ENCODE data around the gene CRIM1. TPM values are rescaled to one million over a fixed set of nuclear protein-coding genes. Genes with fewer than 3 reads are reported as not detected.

Gene CRIM1
- total RNA-seq, 4 donors from 2014 or later = 73.7 to 134 (median 80.7) TPM

GRCh38 chr2:36568516-36569246 lies 213.1 kb downstream of the CRIM1 start:
- WGBS, 2 donors (ENCODE audit: low coverage in 1 of 2) = 67 to 70% methylated on average over 6 of the region's 6 CpGs
- no peak for TF ChIP-seq POLR2AphosphoS5 (IDR thresholded peaks at IDR 0.05)
- TF ChIP-seq, protein P1, sequence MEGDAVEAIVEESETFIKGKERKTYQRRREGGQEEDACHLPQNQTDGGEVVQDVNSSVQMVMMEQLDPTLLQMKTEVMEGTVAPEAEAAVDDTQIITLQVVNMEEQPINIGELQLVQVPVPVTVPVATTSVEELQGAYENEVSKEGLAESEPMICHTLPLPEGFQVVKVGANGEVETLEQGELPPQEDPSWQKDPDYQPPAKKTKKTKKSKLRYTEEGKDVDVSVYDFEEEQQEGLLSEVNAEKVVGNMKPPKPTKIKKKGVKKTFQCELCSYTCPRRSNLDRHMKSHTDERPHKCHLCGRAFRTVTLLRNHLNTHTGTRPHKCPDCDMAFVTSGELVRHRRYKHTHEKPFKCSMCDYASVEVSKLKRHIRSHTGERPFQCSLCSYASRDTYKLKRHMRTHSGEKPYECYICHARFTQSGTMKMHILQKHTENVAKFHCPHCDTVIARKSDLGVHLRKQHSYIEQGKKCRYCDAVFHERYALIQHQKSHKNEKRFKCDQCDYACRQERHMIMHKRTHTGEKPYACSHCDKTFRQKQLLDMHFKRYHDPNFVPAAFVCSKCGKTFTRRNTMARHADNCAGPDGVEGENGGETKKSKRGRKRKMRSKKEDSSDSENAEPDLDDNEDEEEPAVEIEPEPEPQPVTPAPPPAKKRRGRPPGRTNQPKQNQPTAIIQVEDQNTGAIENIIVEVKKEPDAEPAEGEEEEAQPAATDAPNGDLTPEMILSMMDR (IDR thresholded peaks at IDR 0.05) = no peak
- TF ChIP-seq EP300 (IDR thresholded peaks at IDR 0.05; ENCODE audit: low read depth) = no peak
- no peak for TF ChIP-seq POLR2A (IDR thresholded peaks at IDR 0.05)
- H3K27ac ChIP-seq = peak overlapping the region in 3 of 4 donors; percentile 16 to 63 (median 61)
- in situ Hi-C loops (cut with MboI; ENCODE audit: low pct_ligation_motif_present in 1 of 4, low pct_unique_long_range_greater_than_20kb in 1 of 4, low sequenced_read_pairs in 3 of 4) (no loop called here), intact Hi-C loops (cut with DNase I; ENCODE audit: low total_unique reads) (no loop called here)
- no peak overlapping the region for H3K4me3 ChIP-seq
- H3K9me3 ChIP-seq = no peaks in the 10 kb centered on the region
- DNase-seq = no peak
- H3K36me3 ChIP-seq = no peaks in the 10 kb centered on the region
- no peaks in the 10 kb centered on the region for H3K27me3 ChIP-seq
- peaks cover 0 to 26% (median 9%) of the 10 kb centered on the region in 4 donors for H3K4me1 ChIP-seq

- Histone ChIP-seq H3K4me3 (no peak overlapping the region), H3K27me3 (no peaks in the 10 kb centered on the region), H3K9me3 (no peaks in the 10 kb centered on the region), H3K36me3 (no peaks in the 10 kb centered on the region), H3K27ac (peak overlapping the region in 2 of 4 donors; percentile 16 to 63), H3K4me1 (peaks cover 0 to 26% (median 9%) of the 10 kb centered on the region in 4 donors)
- intact Hi-C loops (cut with DNase I; ENCODE audit: low total_unique reads) (no loop called here), in situ Hi-C loops (cut with MboI; ENCODE audit: low pct_ligation_motif_present in 1 of 4, low pct_unique_long_range_greater_than_20kb in 1 of 4, low sequenced_read_pairs in 3 of 4) (no loop called here)
- WGBS, 2 donors (ENCODE audit: low coverage in 1 of 2) = 87 to 97% methylated on average over 3 of the region's 3 CpGs
- DNase-seq = no peak
- TF ChIP-seq EP300 (IDR thresholded peaks at IDR 0.05; ENCODE audit: low read depth) (no peak), POLR2A (IDR thresholded peaks at IDR 0.05) (no peak), POLR2AphosphoS5 (IDR thresholded peaks at IDR 0.05) (no peak)
- TF ChIP-seq, protein P1 (IDR thresholded peaks at IDR 0.05) = no peak
Observed at GRCh38 chr2:36569267-36569856, 213.8 kb downstream of the CRIM1 start.

DNA sequence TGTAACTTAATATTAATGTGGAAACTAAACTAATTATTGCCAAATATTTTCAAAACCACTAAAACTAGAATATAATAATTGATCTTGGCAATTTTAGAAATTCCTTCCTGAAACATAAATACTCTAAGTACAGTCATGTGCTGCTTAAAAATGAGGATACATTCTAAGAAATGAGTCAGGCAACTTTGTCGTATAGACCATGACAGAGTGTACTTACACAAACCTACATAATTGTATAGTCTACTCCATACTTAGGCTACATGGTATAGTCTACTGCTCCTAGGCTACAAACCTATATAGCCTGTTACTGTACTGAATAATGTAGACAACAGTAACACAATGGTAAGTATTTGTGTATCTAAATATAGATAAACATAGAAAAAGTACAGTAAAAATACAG lies 214.8 kb downstream of the CRIM1 start:
- Histone ChIP-seq H3K27me3 (no peaks in the 10 kb centered on the region), H3K27ac (no peak overlapping the region), H3K4me3 (no peak overlapping the region), H3K9me3 (no peaks in the 10 kb centered on the region), H3K4me1 (peaks cover 0 to 26% (median 9%) of the 10 kb centered on the region in 4 donors), H3K36me3 (peaks cover 0 to 8% (median 0%) of the 10 kb centered on the region in 4 donors)
- 79 to 100% methylated on average over 1 of the region's 1 CpG for WGBS, 2 donors (ENCODE audit: low coverage in 1 of 2)
- intact Hi-C loops (cut with DNase I; ENCODE audit: low total_unique reads) = no loop called here
- in situ Hi-C loops (cut with MboI; ENCODE audit: low pct_ligation_motif_present in 1 of 4, low pct_unique_long_range_greater_than_20kb in 1 of 4, low sequenced_read_pairs in 3 of 4) = no loop called here
- TF ChIP-seq EP300 (IDR thresholded peaks at IDR 0.05; ENCODE audit: low read depth) (no peak), POLR2A (IDR thresholded peaks at IDR 0.05) (no peak), POLR2AphosphoS5 (IDR thresholded peaks at IDR 0.05) (no peak)
- TF ChIP-seq, protein P1 (IDR thresholded peaks at IDR 0.05) = no peak
- DNase-seq = no peak

- intact Hi-C loops (cut with DNase I; ENCODE audit: low total_unique reads) = no loop called here
- Histone ChIP-seq H3K27ac (no peak overlapping the region), H3K4me3 (no peak overlapping the region), H3K36me3 (peaks cover 0 to 16% (median 4%) of the 10 kb centered on the region in 4 donors), H3K9me3 (no peaks in the 10 kb centered on the region), H3K4me1 (peaks cover 0 to 26% (median 9%) of the 10 kb centered on the region in 4 donors), H3K27me3 (no peaks in the 10 kb centered on the region)
- in situ Hi-C loops (cut with MboI; ENCODE audit: low pct_ligation_motif_present in 1 of 4, low pct_unique_long_range_greater_than_20kb in 1 of 4, low sequenced_read_pairs in 3 of 4) = no loop called here
- no peak for DNase-seq
- TF ChIP-seq, protein P1 (IDR thresholded peaks at IDR 0.05) = no peak
- no peak for TF ChIP-seq EP300 (IDR thresholded peaks at IDR 0.05; ENCODE audit: low read depth)
- TF ChIP-seq POLR2AphosphoS5 (IDR thresholded peaks at IDR 0.05) = no peak
- WGBS, 2 donors (ENCODE audit: low coverage in 1 of 2) = 70 to 76% methylated on average over 3 of the region's 3 CpGs
Observed at GRCh38 chr2:36572054-36572718, 216.6 kb downstream of the CRIM1 start.
